Activated CD8-positive, alpha-beta T cell treated with anti-CD3 and anti-CD28 coated beads for 36 hours (primary cell): ENCODE measurements around the gene CLASRP. TPM values are rescaled to one million over a fixed set of nuclear protein-coding genes. Genes with fewer than 3 reads are reported as not detected.

Experiments
- ATAC-seq: fragments of 200-7000 bp; cut with Tn5 transposase; one replicate; pipeline ENCODE4 v1.10.0; 2021; ENCODE audit warnings: mild to moderate bottlenecking, moderate library complexity
- CTCF ChIA-PET: fragments of 350-600 bp; sonication (Branson Sonifier 250); formaldehyde crosslinking; loops from one replicate; lab custom pipeline; 2021; ENCODE audit warnings: antibody characterized with exemption; lab: Charles Lee
- POLR2A ChIA-PET: fragments of 350-600 bp; sonication (Branson Sonifier 250); formaldehyde crosslinking; loops from one replicate; lab custom pipeline; 2021; ENCODE audit warnings: antibody characterized with exemption; lab: Charles Lee
- DNase-seq: peaks from one replicate; pipeline ENCODE4 v3.0.0-alpha.2; 2020
- H3K27ac Mint-ChIP-seq: one replicate; pipeline ENCODE4 v1.8.0; 2021; ENCODE audit warnings: mild to moderate bottlenecking, mixed read lengths
- H3K27me3 Mint-ChIP-seq: one replicate; pipeline ENCODE4 v1.8.0; 2021; ENCODE audit warnings: mixed read lengths
- H3K36me3 Mint-ChIP-seq: one replicate; pipeline ENCODE4 v1.8.0; 2021; ENCODE audit warnings: low read depth, mixed read lengths
- H3K4me1 Mint-ChIP-seq: one replicate; pipeline ENCODE4 v1.8.0; 2021; ENCODE audit warnings: low read depth, mixed read lengths
- H3K4me3 Mint-ChIP-seq: one replicate; pipeline ENCODE4 v1.8.0; 2021; ENCODE audit warnings: mild to moderate bottlenecking, moderate library complexity, mixed read lengths
- H3K9me3 Mint-ChIP-seq: one replicate; pipeline ENCODE4 v1.8.0; 2021; ENCODE audit warnings: mixed read lengths
- CTCF ChIP-seq: fragments of 200-600 bp; IDR thresholded peaks from one replicate; pipeline ENCODE4 v1.8.0; 2022; ENCODE audit warnings: antibody characterized with exemption, mild to moderate bottlenecking
- intact Hi-C: fragments of 100-400 bp; cut with micrococcal nuclease; formaldehyde crosslinking; loops from one replicate; pipeline ENCODE4 v1.10.0; 2022
- total RNA-seq, 2 experiments: library from RNA; stranded (reverse); gene quantifications; one replicate each; pipeline ENCODE4 v1.2.3, GENCODE V29; 2021

Gene CLASRP
- total RNA-seq, 2 experiments from 2014 or later, result 72.7 to 80.5 TPM

- Mint-ChIP-seq H3K36me3 (peaks cover 48% of the 10 kb centered on the region), H3K9me3 (no peaks in the 10 kb centered on the region), H3K27me3 (no peaks in the 10 kb centered on the region), H3K27ac (peak overlapping the region; percentile 96), H3K4me1 (peaks cover 50% of the 10 kb centered on the region), H3K4me3 (peak overlapping the region; percentile 89)
- intact Hi-C loops, result no loop called here
- POLR2A ChIA-PET, result interaction anchor here (0.6 to 2.6 kb wide), 14 partner anchors 8 to 326 kb away, joined by 3 to 18 read pairs (median 4); partner anchors contain the start of genes BLOC1S3, GEMIN7, NKPD1 and TRAPPC6A
- DNase-seq (peak; percentile 94), ATAC-seq (peak; percentile 72)
- TF ChIP-seq CTCF, result no peak
- CTCF ChIA-PET, result interaction anchor here (0.6 to 2.9 kb wide), 11 partner anchors 7 to 96 kb away, joined by 3 to 14 read pairs (median 5); partner anchors contain the start of genes BLOC1S3, GEMIN7 and TRAPPC6A
Measured at GRCh38 chr19:45091031-45091923, 52.4 kb downstream of the CLASRP start.

- Mint-ChIP-seq H3K4me3 (peak within 1 kb of the TSS; percentile 89), H3K4me1 (peaks cover 53% of the 10 kb centered on the region), H3K9me3 (no peaks in the 10 kb centered on the region), H3K27ac (peak within 1 kb of the TSS; percentile 96), H3K27me3 (no peaks in the 10 kb centered on the region), H3K36me3 (peaks cover 38% of the 10 kb centered on the region)
- peak; percentile 41 for TF ChIP-seq CTCF
- peak; percentile 93 for DNase-seq
- POLR2A ChIA-PET, result interaction anchor here (0.7 to 2.6 kb wide), 16 partner anchors 9 to 183 kb away, joined by 3 to 18 read pairs (median 6); partner anchors contain the start of genes BLOC1S3, GEMIN7 and TRAPPC6A
- ATAC-seq, result peak; percentile 79
- CTCF ChIA-PET, result interaction anchor here (0.7 to 2.9 kb wide), 12 partner anchors 9 to 310 kb away, joined by 3 to 14 read pairs (median 4); partner anchors contain the start of genes BLOC1S3, CLASRP, GEMIN7 and TRAPPC6A
- intact Hi-C loops, result no loop called here
Measured at GRCh38 chr19:45092747-45093678, 54.2 kb downstream of the CLASRP start, which contains the start of gene PPP1R37. TSS of gene PPP1R37 (plus strand) at chr19:45093179. CDS start at chr19:45093326, 147 bp downstream.

- no peak for TF ChIP-seq CTCF
- no peaks in the 10 kb centered on the region for H3K9me3 Mint-ChIP-seq
- ATAC-seq (no peak), DNase-seq (no peak)
- peaks cover 35% of the 10 kb centered on the region for H3K36me3 Mint-ChIP-seq
- H3K4me1 Mint-ChIP-seq, result peaks cover 61% of the 10 kb centered on the region
- no peaks in the 10 kb centered on the region for H3K27me3 Mint-ChIP-seq
- H3K27ac Mint-ChIP-seq, result peak overlapping the region; percentile 59
- ChIA-PET CTCF (interaction anchor here (1.5 kb wide), 1 partner anchor 31 kb away, joined by 3 read pairs; no protein-coding TSS in a partner anchor), POLR2A (no interaction called here)
- intact Hi-C loops, result no loop called here
- peak overlapping the region; percentile 89 for H3K4me3 Mint-ChIP-seq
Measured at GRCh38 chr19:45094137-45094536, 55.3 kb downstream of the CLASRP start.

GRCh38 chr19:45094707-45095106 is 55.9 kb downstream of the CLASRP start:
- no peak for DNase-seq
- Mint-ChIP-seq H3K9me3 (no peaks in the 10 kb centered on the region), H3K36me3 (peaks cover 35% of the 10 kb centered on the region), H3K27ac (peak overlapping the region; percentile 3), H3K4me1 (peaks cover 61% of the 10 kb centered on the region), H3K27me3 (no peaks in the 10 kb centered on the region), H3K4me3 (peak overlapping the region; percentile 89)
- no peak for ATAC-seq
- no peak for TF ChIP-seq CTCF
- intact Hi-C loops, result no loop called here
- ChIA-PET CTCF (interaction anchor here (1.5 kb wide), 1 partner anchor 31 kb away, joined by 3 read pairs; no protein-coding TSS in a partner anchor), POLR2A (interaction anchor here (0.6 kb wide), 1 partner anchor 1157 kb away, joined by 3 read pairs; no protein-coding TSS in a partner anchor)
